Adipose tissue (tissue), 3 donors: ENCODE measurements around the gene RARB. TPM values are rescaled to one million over a fixed set of nuclear protein-coding genes. Genes with fewer than 3 reads are reported as not detected.

Experiments used
- H3K27ac ChIP-seq: one replicate; pipeline ENCODE4 v1.5.1; 2013; ENCODE audit warnings: low read depth, low read length
- whole genome bisulfite sequencing, 3 donors: extraction: QIAGEN DNeasy Blood & Tissue Kit; methylation state at CpG; one replicate each; pipeline ENCODE4 v1.1.7; 2013; 5-methylcytosine and 5-hydroxymethylcytosine counted together
- polyA plus RNA-seq, 3 donors: library from polyadenylated mRNA; stranded (reverse); fragments of 200-250 nt; gene quantifications; one replicate each; pipeline ENCODE4 v1.2.3, GENCODE V29; 2013
- donor health status: healthy with polysubstance abuse.
- donor health status: Bipolar disorder and iron deficiency.
- donor health status: healthy.

The RARB gene
- polyA plus RNA-seq, 3 donors = 0.75 to 4.7 (median 3.0) TPM

GRCh38 chr3:25556447-25556846 is 128.4 kb downstream of the RARB start:
- WGBS, 3 donors = 43 to 73% (median 59%) methylated on average over 1 of the region's 1 CpG
- no peak overlapping the region for H3K27ac ChIP-seq

- no peak overlapping the region for H3K27ac ChIP-seq
Measured at GRCh38 chr3:25557694-25558093, 129.6 kb downstream of the RARB start.

GRCh38 chr3:25558121-25558520 is 130.1 kb downstream of the RARB start:
- WGBS, 3 donors = 60 to 64% (median 60%) methylated on average over 5 of the region's 5 CpGs
- H3K27ac ChIP-seq = no peak overlapping the region

More at GRCh38 chr3:25557694-25558093, 129.6 kb downstream of the RARB start:
- 56 to 70% (median 63%) methylated on average over 3 of the region's 3 CpGs for WGBS, 3 donors

- WGBS, 3 donors = 81 to 86% (median 85%) methylated on average over 6 of the region's 6 CpGs
- H3K27ac ChIP-seq = no peak overlapping the region
Measured at GRCh38 chr3:25558796-25559195, 130.7 kb downstream of the RARB start.

GRCh38 chr3:25563601-25564000 is 135.5 kb downstream of the RARB start:
- H3K27ac ChIP-seq = no peak overlapping the region
- WGBS, 3 donors = 59 to 91% (median 83%) methylated on average over 1 of the region's 1 CpG

GRCh38 chr3:25564075-25564474 is 136.0 kb downstream of the RARB start:
- H3K27ac ChIP-seq = no peak overlapping the region
- WGBS, 3 donors = 92 to 97% (median 95%) methylated on average over 4 of the region's 4 CpGs

- 89 to 94% (median 92%) methylated on average over 7 of the region's 7 CpGs for WGBS, 3 donors
- H3K27ac ChIP-seq = no peak overlapping the region
Measured at GRCh38 chr3:25565807-25566206, 137.7 kb downstream of the RARB start.

GRCh38 chr3:25566358-25566920 is 138.4 kb downstream of the RARB start:
- H3K27ac ChIP-seq = no peak overlapping the region
- 78 to 91% (median 89%) methylated on average over 5 of the region's 5 CpGs for WGBS, 3 donors

- no peak overlapping the region for H3K27ac ChIP-seq
- WGBS, 3 donors = 83 to 93% (median 85%) methylated on average over 10 of the region's 10 CpGs
Measured at GRCh38 chr3:25567388-25567787, 139.3 kb downstream of the RARB start.

GRCh38 chr3:25567806-25568524 is 139.9 kb downstream of the RARB start:
- 91 to 93% (median 93%) methylated on average over 14 of the region's 14 CpGs for WGBS, 3 donors
- no peak overlapping the region for H3K27ac ChIP-seq

- 88 to 93% (median 88%) methylated on average over 10 of the region's 10 CpGs for WGBS, 3 donors
- H3K27ac ChIP-seq = no peak overlapping the region
Measured at GRCh38 chr3:25568525-25569078, 140.5 kb downstream of the RARB start.

- no peak overlapping the region for H3K27ac ChIP-seq
- 89 to 95% (median 90%) methylated on average over 6 of the region's 6 CpGs for WGBS, 3 donors
Measured at GRCh38 chr3:25571285-25571684, 143.2 kb downstream of the RARB start.

GRCh38 chr3:25572336-25572735 is 144.3 kb downstream of the RARB start:
- H3K27ac ChIP-seq = no peak overlapping the region

GRCh38 chr3:25572919-25573385 is 144.9 kb downstream of the RARB start:
- WGBS, 3 donors = 70 to 83% (median 78%) methylated on average over 14 of the region's 14 CpGs
- H3K27ac ChIP-seq = no peak overlapping the region

More at GRCh38 chr3:25572336-25572735, 144.3 kb downstream of the RARB start:
- WGBS, 3 donors = 92 to 97% (median 94%) methylated on average over 3 of the region's 3 CpGs

GRCh38 chr3:25573386-25574171 is 145.5 kb downstream of the RARB start:
- no peak overlapping the region for H3K27ac ChIP-seq
- WGBS, 3 donors = 78 to 86% (median 84%) methylated on average over 19 of the region's 19 CpGs

GRCh38 chr3:25574172-25574765 is 146.2 kb downstream of the RARB start:
- H3K27ac ChIP-seq = no peak overlapping the region
- WGBS, 3 donors = 89 to 97% (median 93%) methylated on average over 16 of the region's 16 CpGs

GRCh38 chr3:25575001-25575400 is 146.9 kb downstream of the RARB start:
- 92 to 98% (median 95%) methylated on average over 12 of the region's 12 CpGs for WGBS, 3 donors
- no peak overlapping the region for H3K27ac ChIP-seq

GRCh38 chr3:25576146-25576545 is 148.1 kb downstream of the RARB start:
- 75 to 85% (median 83%) methylated on average over 4 of the region's 4 CpGs for WGBS, 3 donors
- no peak overlapping the region for H3K27ac ChIP-seq
